Suppressor macrophage treated with lipopolysaccharide for 1 hour (primary cell): Measurements from ENCODE around the gene EXOC4.

Experiments used
- DNase-seq, 3 donors: peaks; one replicate each; pipeline ENCODE4 v3.0.0-alpha.2; 2020 to 2022

Gene EXOC4

GRCh38 chr7:133501771-133502170 is 248.9 kb downstream of the EXOC4 start:
- no peak for DNase-seq

- DNase-seq = no peak
Measured at GRCh38 chr7:133502498-133502897, 249.6 kb downstream of the EXOC4 start.

GRCh38 chr7:133502972-133503371 is 250.1 kb downstream of the EXOC4 start:
- no peak for DNase-seq

GRCh38 chr7:133504825-133505224 is 251.9 kb downstream of the EXOC4 start:
- no peak for DNase-seq

- no peak for DNase-seq
Measured at GRCh38 chr7:133509822-133510221, 256.9 kb downstream of the EXOC4 start.

GRCh38 chr7:133510326-133511055 is 257.6 kb downstream of the EXOC4 start:
- peak; percentile 1 to 40 (median 35) for DNase-seq

GRCh38 chr7:133511252-133511651 is 258.4 kb downstream of the EXOC4 start:
- DNase-seq = no peak

- no peak for DNase-seq
Measured at GRCh38 chr7:133511708-133512107, 258.8 kb downstream of the EXOC4 start.

- no peak for DNase-seq
Measured at GRCh38 chr7:133512560-133512959, 259.7 kb downstream of the EXOC4 start.

- DNase-seq = no peak
Measured at GRCh38 chr7:133513608-133514007, 260.7 kb downstream of the EXOC4 start.

- no peak for DNase-seq
Measured at GRCh38 chr7:133514551-133514950, 261.7 kb downstream of the EXOC4 start.

GRCh38 chr7:133517766-133518165 is 264.9 kb downstream of the EXOC4 start:
- no peak for DNase-seq

- no peak for DNase-seq
Measured at GRCh38 chr7:133518718-133519117, 265.8 kb downstream of the EXOC4 start.

GRCh38 chr7:133520248-133520647 is 267.4 kb downstream of the EXOC4 start:
- DNase-seq = no peak

GRCh38 chr7:133522501-133522900 is 269.6 kb downstream of the EXOC4 start:
- no peak for DNase-seq

- DNase-seq = no peak
Measured at GRCh38 chr7:133528796-133529195, 275.9 kb downstream of the EXOC4 start.

GRCh38 chr7:133529861-133530260 is 277.0 kb downstream of the EXOC4 start:
- DNase-seq = no peak

- DNase-seq = no peak
Measured at GRCh38 chr7:133530682-133531081, 277.8 kb downstream of the EXOC4 start.

- no peak for DNase-seq
Measured at GRCh38 chr7:133534816-133535215, 281.9 kb downstream of the EXOC4 start.

GRCh38 chr7:133535308-133535707 is 282.4 kb downstream of the EXOC4 start:
- DNase-seq = no peak

GRCh38 chr7:133536450-133536849 is 283.6 kb downstream of the EXOC4 start:
- DNase-seq = no peak

GRCh38 chr7:133539016-133539415 is 286.1 kb downstream of the EXOC4 start:
- no peak for DNase-seq

GRCh38 chr7:133540096-133540860 is 287.4 kb downstream of the EXOC4 start:
- DNase-seq = no peak

- DNase-seq = no peak
Measured at GRCh38 chr7:133542209-133542780, 289.4 kb downstream of the EXOC4 start.
